MM.1S (cell line): ENCODE data around the gene PDGFA.

Source experiments
- DNase-seq: peaks from one replicate; pipeline ENCODE4 v3.0.0-alpha.2; 2015
- H2AFZ ChIP-seq: fragments of 300-600 bp; sonication (generic); 2 replicates; pipeline ENCODE4 v1.6.0; 2016; ENCODE audit warnings: antibody characterized with exemption, low read length
- H3F3A ChIP-seq: fragments of 300-600 bp; sonication (generic); 2 replicates; pipeline ENCODE4 v1.6.1; 2016; ENCODE audit warnings: mild to moderate bottlenecking, antibody characterized with exemption, low read length, moderate library complexity, mixed read lengths; ENCODE audit not compliant: insufficient read depth
- H3K27ac ChIP-seq: fragments of 300-600 bp; sonication (generic); 2 replicates; pipeline ENCODE4 v1.5.1; 2016; ENCODE audit warnings: mild to moderate bottlenecking, low read length
- H3K27me3 ChIP-seq: fragments of 300-600 bp; sonication (generic); replicated peaks from 2 replicates; pipeline ENCODE4 v1.6.0; 2016; ENCODE audit warnings: low read length; ENCODE audit not compliant: insufficient read depth
- H3K36me3 ChIP-seq: fragments of 300-600 bp; sonication (generic); replicated peaks from 2 replicates; pipeline ENCODE4 v1.6.1; 2016; ENCODE audit warnings: mild to moderate bottlenecking, low read length, mixed read lengths; ENCODE audit not compliant: insufficient read depth
- H3K4me1 ChIP-seq: fragments of 300-600 bp; sonication (generic); 2 replicates; pipeline ENCODE4 v1.6.1; 2016; ENCODE audit warnings: low read length, mixed read lengths
- H3K4me2 ChIP-seq: fragments of 300-600 bp; sonication (generic); 2 replicates; pipeline ENCODE4 v1.6.0; 2016; ENCODE audit warnings: low read depth, low read length
- H3K4me3 ChIP-seq: fragments of 300-600 bp; sonication (generic); 2 replicates; pipeline ENCODE4 v1.5.1; 2016; ENCODE audit warnings: low read length, mixed read lengths
- H3K79me2 ChIP-seq: fragments of 300-600 bp; sonication (generic); 2 replicates; pipeline ENCODE4 v1.6.1; 2016; ENCODE audit warnings: mixed run types, low read length, mixed read lengths
- H3K9ac ChIP-seq: fragments of 300-600 bp; sonication (generic); 2 replicates; pipeline ENCODE4 v1.6.1; 2016; ENCODE audit warnings: low read length, mixed read lengths
- H3K9me2 ChIP-seq: fragments of 300-600 bp; sonication (generic); replicated peaks from 2 replicates; pipeline ENCODE4 v1.6.1; 2016; ENCODE audit warnings: mild to moderate bottlenecking, low read length, mixed read lengths; ENCODE audit not compliant: insufficient read depth
- H3K9me3 ChIP-seq: fragments of 300-600 bp; sonication (generic); replicated peaks from 2 replicates; pipeline ENCODE4 v1.6.1; 2016; ENCODE audit warnings: mild to moderate bottlenecking, low read length, mixed read lengths; ENCODE audit not compliant: insufficient read depth
- H4K20me1 ChIP-seq: fragments of 300-600 bp; sonication (generic); 2 replicates; pipeline ENCODE4 v1.6.1; 2016; ENCODE audit warnings: mild to moderate bottlenecking, low read length, moderate library complexity, mixed read lengths; ENCODE audit not compliant: insufficient read depth
- EZH2 ChIP-seq: fragments of 300-600 bp; sonication (generic); optimal IDR thresholded peaks from 2 replicates; pipeline ENCODE3; 2017; ENCODE audit warnings: low read depth, mild to moderate bottlenecking, antibody characterized with exemption, low read length, mixed read lengths
- EZH2phosphoT487 ChIP-seq: fragments of 300-600 bp; sonication (generic); IDR thresholded peaks from 2 replicates; pipeline ENCODE4 v1.6.1; 2018; ENCODE audit warnings: antibody characterized with exemption, low read length
- TF ChIP-seq, protein P1 (sequence below): fragments of 300-600 bp; sonication (generic); IDR thresholded peaks from 2 replicates; pipeline ENCODE4 v1.5.1; 2016; ENCODE audit warnings: antibody characterized with exemption, low read length, mixed read lengths

Gene PDGFA

GRCh38 chr7:532379-533143, 12.9 kb upstream of the PDGFA start:
- Histone ChIP-seq H2AFZ (no peak overlapping the region), H3K9me2 (no peaks in the 10 kb centered on the region), H3K4me1 (no peaks in the 10 kb centered on the region), H3K4me3 (no peak overlapping the region), H3F3A (no peaks in the 10 kb centered on the region), H4K20me1 (no peaks in the 10 kb centered on the region), H3K27ac (no peak overlapping the region), H3K9ac (no peak overlapping the region), H3K36me3 (no peaks in the 10 kb centered on the region), H3K4me2 (no peak overlapping the region), H3K79me2 (no peaks in the 10 kb centered on the region), H3K9me3 (no peaks in the 10 kb centered on the region), H3K27me3 (no peaks in the 10 kb centered on the region)
- DNase-seq: no peak
- TF ChIP-seq EZH2phosphoT487: no peak
- TF ChIP-seq, protein P1, sequence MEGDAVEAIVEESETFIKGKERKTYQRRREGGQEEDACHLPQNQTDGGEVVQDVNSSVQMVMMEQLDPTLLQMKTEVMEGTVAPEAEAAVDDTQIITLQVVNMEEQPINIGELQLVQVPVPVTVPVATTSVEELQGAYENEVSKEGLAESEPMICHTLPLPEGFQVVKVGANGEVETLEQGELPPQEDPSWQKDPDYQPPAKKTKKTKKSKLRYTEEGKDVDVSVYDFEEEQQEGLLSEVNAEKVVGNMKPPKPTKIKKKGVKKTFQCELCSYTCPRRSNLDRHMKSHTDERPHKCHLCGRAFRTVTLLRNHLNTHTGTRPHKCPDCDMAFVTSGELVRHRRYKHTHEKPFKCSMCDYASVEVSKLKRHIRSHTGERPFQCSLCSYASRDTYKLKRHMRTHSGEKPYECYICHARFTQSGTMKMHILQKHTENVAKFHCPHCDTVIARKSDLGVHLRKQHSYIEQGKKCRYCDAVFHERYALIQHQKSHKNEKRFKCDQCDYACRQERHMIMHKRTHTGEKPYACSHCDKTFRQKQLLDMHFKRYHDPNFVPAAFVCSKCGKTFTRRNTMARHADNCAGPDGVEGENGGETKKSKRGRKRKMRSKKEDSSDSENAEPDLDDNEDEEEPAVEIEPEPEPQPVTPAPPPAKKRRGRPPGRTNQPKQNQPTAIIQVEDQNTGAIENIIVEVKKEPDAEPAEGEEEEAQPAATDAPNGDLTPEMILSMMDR: no peak
- no peak for TF ChIP-seq EZH2

DNA sequence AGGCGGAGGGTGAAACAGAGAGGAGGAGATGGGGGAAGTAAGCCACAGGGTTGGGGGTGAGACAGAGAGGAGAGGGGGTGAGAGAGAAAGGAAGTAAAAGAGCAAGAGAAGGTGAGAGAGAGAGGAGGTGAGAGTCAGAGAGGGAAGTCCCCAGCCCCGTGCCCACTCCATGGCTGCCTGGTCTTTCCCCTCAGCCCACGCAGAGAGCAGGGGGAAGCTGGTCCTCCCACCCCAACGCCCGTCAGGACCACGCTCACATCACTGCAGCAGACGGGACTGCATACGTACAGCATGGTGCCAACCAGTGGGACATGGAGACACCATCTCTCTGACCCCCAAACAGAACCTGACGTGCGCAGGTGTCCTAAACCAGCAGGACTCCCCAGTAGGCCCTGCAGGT, 12.1 kb upstream of the PDGFA start:
- no peak overlapping the region for H2AFZ ChIP-seq
- H3F3A ChIP-seq: no peaks in the 10 kb centered on the region
- H3K4me2 ChIP-seq: no peak overlapping the region
- H3K9ac ChIP-seq: no peak overlapping the region
- H3K4me3 ChIP-seq: no peak overlapping the region
- no peaks in the 10 kb centered on the region for H4K20me1 ChIP-seq
- no peaks in the 10 kb centered on the region for H3K79me2 ChIP-seq
- no peaks in the 10 kb centered on the region for H3K9me2 ChIP-seq
- H3K27ac ChIP-seq: no peak overlapping the region
- DNase-seq: no peak
- H3K4me1 ChIP-seq: no peaks in the 10 kb centered on the region
- H3K27me3 ChIP-seq: no peaks in the 10 kb centered on the region
- no peak for TF ChIP-seq EZH2phosphoT487
- TF ChIP-seq, protein P1: no peak
- no peak for TF ChIP-seq EZH2
- no peaks in the 10 kb centered on the region for H3K9me3 ChIP-seq
- H3K36me3 ChIP-seq: no peaks in the 10 kb centered on the region

- Histone ChIP-seq H3K9me2 (no peaks in the 10 kb centered on the region), H3K27me3 (no peaks in the 10 kb centered on the region), H3K79me2 (no peaks in the 10 kb centered on the region), H3K9ac (no peak overlapping the region), H3K9me3 (no peaks in the 10 kb centered on the region), H3F3A (no peaks in the 10 kb centered on the region), H4K20me1 (no peaks in the 10 kb centered on the region), H3K4me3 (no peak overlapping the region), H3K4me1 (no peaks in the 10 kb centered on the region), H2AFZ (no peak overlapping the region), H3K36me3 (no peaks in the 10 kb centered on the region), H3K4me2 (no peak overlapping the region), H3K27ac (no peak overlapping the region)
- TF ChIP-seq, protein P1: no peak
- TF ChIP-seq EZH2 (no peak), EZH2phosphoT487 (no peak)
- DNase-seq: no peak
Measured at GRCh38 chr7:528451-528850, 8.8 kb upstream of the PDGFA start.
